ENCODE results near the gene GABRB1.

- no peak for TF ChIP-seq CTCF (IDR thresholded peaks at IDR 0.05 in 2 of 3, conservative IDR thresholded peaks at IDR 0.05 in 1 of 3; ENCODE audit: borderline replicate concordance in 1 of 3, insufficient read depth in 1 of 3, low read depth in 2 of 3, low read length in 2 of 3)
- TF ChIP-seq POLR2AphosphoS5 (IDR thresholded peaks at IDR 0.05; ENCODE audit: low read depth, low read length) = no peak
- TF ChIP-seq RAD21 (IDR thresholded peaks at IDR 0.05; ENCODE audit: low read depth) = no peak
- TF ChIP-seq REST (IDR thresholded peaks at IDR 0.05; ENCODE audit: low read depth) = no peak
- no peak for TF ChIP-seq MAX (IDR thresholded peaks at IDR 0.05)
- no peak for TF ChIP-seq FOSL1 (IDR thresholded peaks at IDR 0.05; ENCODE audit: low read depth)
- no peak for TF ChIP-seq SIN3A (IDR thresholded peaks at IDR 0.05; ENCODE audit: low read depth)
- TF ChIP-seq ZBTB33 (IDR thresholded peaks at IDR 0.05; ENCODE audit: extremely low read depth, insufficient replicate concordance, low read length) = no peak
Measured at GRCh38 chr4:47143261-47143660, 111.9 kb downstream of the GABRB1 start.

All from HCT116 (cell line).